ENCODE measurements around the gene NIN. TPM values are rescaled to one million over a fixed set of nuclear protein-coding genes. Genes with fewer than 3 reads are reported as not detected.

The NIN gene
- total RNA-seq, 1 experiment from 2014 or later = 16.9 TPM

DNA sequence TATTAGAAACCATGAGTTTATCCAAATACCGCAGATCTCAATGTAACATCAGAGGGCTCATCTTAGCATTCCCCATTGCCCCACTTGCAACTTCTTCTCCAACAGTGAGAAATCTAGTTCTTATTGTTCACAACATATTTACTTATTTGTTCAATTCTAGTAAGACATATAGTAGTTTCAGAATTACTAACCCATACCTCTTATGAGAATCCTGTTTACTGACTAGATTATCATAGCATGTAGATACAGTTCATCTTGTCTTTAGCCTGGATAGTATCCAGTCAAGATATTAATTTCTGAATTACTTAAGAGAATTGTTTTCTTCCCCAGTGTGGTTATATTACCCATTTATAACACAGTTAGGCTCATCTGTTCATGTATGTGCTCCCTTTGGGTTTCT lies 80.6 kb downstream of the NIN start:
- TF ChIP-seq, protein P1, sequence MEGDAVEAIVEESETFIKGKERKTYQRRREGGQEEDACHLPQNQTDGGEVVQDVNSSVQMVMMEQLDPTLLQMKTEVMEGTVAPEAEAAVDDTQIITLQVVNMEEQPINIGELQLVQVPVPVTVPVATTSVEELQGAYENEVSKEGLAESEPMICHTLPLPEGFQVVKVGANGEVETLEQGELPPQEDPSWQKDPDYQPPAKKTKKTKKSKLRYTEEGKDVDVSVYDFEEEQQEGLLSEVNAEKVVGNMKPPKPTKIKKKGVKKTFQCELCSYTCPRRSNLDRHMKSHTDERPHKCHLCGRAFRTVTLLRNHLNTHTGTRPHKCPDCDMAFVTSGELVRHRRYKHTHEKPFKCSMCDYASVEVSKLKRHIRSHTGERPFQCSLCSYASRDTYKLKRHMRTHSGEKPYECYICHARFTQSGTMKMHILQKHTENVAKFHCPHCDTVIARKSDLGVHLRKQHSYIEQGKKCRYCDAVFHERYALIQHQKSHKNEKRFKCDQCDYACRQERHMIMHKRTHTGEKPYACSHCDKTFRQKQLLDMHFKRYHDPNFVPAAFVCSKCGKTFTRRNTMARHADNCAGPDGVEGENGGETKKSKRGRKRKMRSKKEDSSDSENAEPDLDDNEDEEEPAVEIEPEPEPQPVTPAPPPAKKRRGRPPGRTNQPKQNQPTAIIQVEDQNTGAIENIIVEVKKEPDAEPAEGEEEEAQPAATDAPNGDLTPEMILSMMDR (IDR thresholded peaks at IDR 0.05; ENCODE audit: insufficient read depth in 1 of 2, low read depth in 1 of 2, low read length in 1 of 2, severe bottlenecking in 1 of 2, unreplicated experiment in 1 of 2) = no peak
- no TSS peak for BruUV-seq (replicated peaks)
- no peaks in the 10 kb centered on the region for H3K36me3 ChIP-seq (ENCODE audit: control insufficient read depth, insufficient read depth, low read length)
- POLR2A ChIA-PET = no interaction called here
- H3K9me3 ChIP-seq = no peaks in the 10 kb centered on the region
- no peaks in the 10 kb centered on the region for H3K4me1 ChIP-seq
- DNase-seq = no peak
- Mint-ChIP-seq H3K36me3 (ENCODE audit: insufficient read depth, unreplicated experiment) (no peaks in the 10 kb centered on the region), H3K9me3 (ENCODE audit: unreplicated experiment) (no peaks in the 10 kb centered on the region), H3K4me1 (ENCODE audit: low read depth, unreplicated experiment) (no peaks in the 10 kb centered on the region), H3K4me3 (ENCODE audit: unreplicated experiment) (no peak overlapping the region), H3K27ac (ENCODE audit: unreplicated experiment) (no peak overlapping the region), H3K27me3 (ENCODE audit: insufficient read depth, unreplicated experiment) (no peaks in the 10 kb centered on the region)
- intact Hi-C loops (cut with micrococcal nuclease; ENCODE audit: unreplicated experiment) = no loop called here
- CTCF ChIA-PET = no interaction called here
- H3K27me3 ChIP-seq (replicated peaks; ENCODE audit: control insufficient read depth, insufficient read depth, low read length) = no peaks in the 10 kb centered on the region
- H3K4me3 ChIP-seq (ENCODE audit: low read depth, low read length) = no peak overlapping the region

DNA sequence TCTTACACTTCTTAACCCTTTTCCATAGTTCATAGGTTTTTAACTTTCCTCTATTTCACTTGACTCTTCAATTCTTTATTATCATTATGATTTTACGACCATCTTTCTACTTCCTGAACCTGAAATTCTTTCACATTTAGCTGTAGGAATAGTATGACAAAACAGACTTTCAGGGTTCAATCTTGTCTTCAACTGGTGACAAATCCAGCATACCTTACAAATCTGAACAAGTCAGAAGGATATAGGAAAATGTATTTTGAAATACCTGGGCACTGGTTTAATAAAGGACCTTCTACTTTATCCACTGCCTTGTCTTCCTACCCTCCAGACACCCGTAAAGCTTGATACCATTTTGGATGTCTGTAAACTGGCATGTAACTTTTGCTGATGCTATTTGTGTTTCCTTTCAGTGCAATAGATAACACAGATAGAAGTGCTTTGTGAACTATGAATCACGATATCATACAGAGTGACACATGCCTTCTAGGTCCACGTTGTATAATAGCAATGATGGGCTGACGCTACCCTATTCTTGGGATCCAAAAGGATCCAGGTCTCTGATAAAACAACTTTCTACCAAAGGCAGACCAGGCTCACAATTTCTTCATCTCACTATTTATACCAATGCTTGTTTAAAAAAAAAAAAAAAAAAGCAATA lies 85.4 kb downstream of the NIN start:
- Mint-ChIP-seq H3K4me3 (ENCODE audit: unreplicated experiment) (no peak overlapping the region), H3K36me3 (ENCODE audit: insufficient read depth, unreplicated experiment) (no peaks in the 10 kb centered on the region), H3K9me3 (ENCODE audit: unreplicated experiment) (no peaks in the 10 kb centered on the region), H3K4me1 (ENCODE audit: low read depth, unreplicated experiment) (no peaks in the 10 kb centered on the region), H3K27ac (ENCODE audit: unreplicated experiment) (no peak overlapping the region), H3K27me3 (ENCODE audit: insufficient read depth, unreplicated experiment) (no peaks in the 10 kb centered on the region)
- Histone ChIP-seq H3K27me3 (replicated peaks; ENCODE audit: control insufficient read depth, insufficient read depth, low read length) (no peaks in the 10 kb centered on the region), H3K4me3 (ENCODE audit: low read depth, low read length) (no peak overlapping the region), H3K9me3 (no peaks in the 10 kb centered on the region), H3K36me3 (ENCODE audit: control insufficient read depth, insufficient read depth, low read length) (no peaks in the 10 kb centered on the region), H3K4me1 (no peaks in the 10 kb centered on the region)
- no peak for DNase-seq
- BruUV-seq (replicated peaks) = no TSS peak
- POLR2A ChIA-PET = no interaction called here
- TF ChIP-seq, protein P1 (IDR thresholded peaks at IDR 0.05; ENCODE audit: insufficient read depth in 1 of 2, low read depth in 1 of 2, low read length in 1 of 2, severe bottlenecking in 1 of 2, unreplicated experiment in 1 of 2) = no peak
- intact Hi-C loops (cut with micrococcal nuclease; ENCODE audit: unreplicated experiment) = no loop called here
- CTCF ChIA-PET = no interaction called here

DNA sequence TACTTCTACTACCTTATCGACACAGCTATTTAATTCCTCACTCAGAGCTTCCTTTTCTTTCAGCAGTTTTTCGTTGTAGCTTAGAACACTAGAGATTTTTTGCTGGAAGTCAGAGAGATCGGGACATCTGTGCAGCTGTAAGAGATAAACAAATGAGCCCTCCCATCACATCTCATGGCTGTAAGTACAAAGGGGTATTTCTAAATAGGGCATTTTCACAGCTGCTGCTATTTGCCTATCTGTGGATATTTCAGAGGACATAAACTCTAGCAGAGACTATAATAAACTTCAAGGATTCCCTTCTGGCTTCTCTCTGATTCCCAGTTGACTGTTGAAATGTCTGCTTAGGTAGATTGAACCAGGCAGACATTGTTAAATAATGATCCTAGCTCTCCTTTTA lies 86.7 kb downstream of the NIN start:
- intact Hi-C loops (cut with micrococcal nuclease; ENCODE audit: unreplicated experiment) = no loop called here
- no peaks in the 10 kb centered on the region for H3K27me3 ChIP-seq (replicated peaks; ENCODE audit: control insufficient read depth, insufficient read depth, low read length)
- no peaks in the 10 kb centered on the region for H3K36me3 ChIP-seq (ENCODE audit: control insufficient read depth, insufficient read depth, low read length)
- H3K9me3 Mint-ChIP-seq (ENCODE audit: unreplicated experiment) = no peaks in the 10 kb centered on the region
- no peak overlapping the region for H3K27ac Mint-ChIP-seq (ENCODE audit: unreplicated experiment)
- POLR2A ChIA-PET = no interaction called here
- no peak overlapping the region for H3K4me3 ChIP-seq (ENCODE audit: low read depth, low read length)
- no peaks in the 10 kb centered on the region for H3K4me1 ChIP-seq
- H3K36me3 Mint-ChIP-seq (ENCODE audit: insufficient read depth, unreplicated experiment) = no peaks in the 10 kb centered on the region
- no TSS peak for BruUV-seq (replicated peaks)
- no peaks in the 10 kb centered on the region for H3K27me3 Mint-ChIP-seq (ENCODE audit: insufficient read depth, unreplicated experiment)
- no peak for DNase-seq
- TF ChIP-seq, protein P1 (IDR thresholded peaks at IDR 0.05; ENCODE audit: insufficient read depth in 1 of 2, low read depth in 1 of 2, low read length in 1 of 2, severe bottlenecking in 1 of 2, unreplicated experiment in 1 of 2) = no peak
- CTCF ChIA-PET = no interaction called here
- no peaks in the 10 kb centered on the region for H3K4me1 Mint-ChIP-seq (ENCODE audit: low read depth, unreplicated experiment)
- no peaks in the 10 kb centered on the region for H3K9me3 ChIP-seq
- no peak overlapping the region for H3K4me3 Mint-ChIP-seq (ENCODE audit: unreplicated experiment)
